Breast epithelium (tissue), 4 donors: Measurements from ENCODE around the gene SDS. TPM values are rescaled to one million over a fixed set of nuclear protein-coding genes. Genes with fewer than 3 reads are reported as not detected.

Source experiments
- DNase-seq, 2 donors: peaks; one replicate each; pipeline ENCODE4 v3.0.0-alpha.2; 2019; ENCODE audit warnings: low spot score in 2 of 2
- H3K27ac ChIP-seq, 2 donors: fragments of 200-600 bp; sonication (generic) in 1 of 2; one replicate each; pipeline ENCODE4 v1.5.1; 2016 to 2019; ENCODE audit warnings: mild to moderate bottlenecking in 1 of 2
- H3K27me3 ChIP-seq, 2 donors: fragments of 200-600 bp; sonication (generic) in 1 of 2; one replicate each; pipeline versions ENCODE4 v1.5.1 to v1.6.0; 2017 to 2019; ENCODE audit warnings: control low read depth in 1 of 2, mild to moderate bottlenecking in 1 of 2
- H3K36me3 ChIP-seq: fragments of 200-600 bp; one replicate; pipeline ENCODE4 v1.5.1; 2019
- H3K4me1 ChIP-seq, 2 donors: fragments of 200-600 bp; sonication (generic); one replicate each; pipeline ENCODE4 v1.5.1; 2016 to 2019; ENCODE audit warnings: control low read depth in 1 of 2
- H3K4me3 ChIP-seq, 3 donors: fragments of 200-600 bp; sonication (generic); 1 replicate in 2 of 3; 2 replicates in 1 of 3; pipeline ENCODE4 v1.5.1; 2016 to 2019; ENCODE audit warnings: mild to moderate bottlenecking in 3 of 3, moderate library complexity in 2 of 3
- H3K9me3 ChIP-seq, 2 donors: fragments of 200-600 bp; sonication (generic) in 1 of 2; one replicate each; pipeline ENCODE4 v1.5.1; 2016 to 2019; ENCODE audit warnings: control low read depth in 1 of 2
- CTCF ChIP-seq, 3 donors: fragments of 450-650 bp; IDR thresholded peaks; one replicate each; pipeline ENCODE4 v1.5.1; 2016 to 2017; ENCODE audit warnings: antibody characterized with exemption in 3 of 3, mild to moderate bottlenecking in 3 of 3, moderate library complexity in 3 of 3
- POLR2A ChIP-seq: fragments of 450-650 bp; IDR thresholded peaks from one replicate; pipeline ENCODE4 v1.6.1; 2016; ENCODE audit warnings: antibody characterized with exemption, mild to moderate bottlenecking, moderate library complexity
- POLR2AphosphoS5 ChIP-seq, 3 donors: sonication (generic); formaldehyde crosslinking; IDR thresholded peaks; one replicate each; pipeline ENCODE4 v1.6.1; 2017; ENCODE audit warnings: antibody characterized with exemption in 3 of 3
- intact Hi-C: fragments of 100-400 bp; cut with DNase I; formaldehyde crosslinking; loops from one replicate; pipeline ENCODE4 v1.15.1; 2023; ENCODE audit warnings: low total_unique reads
- total RNA-seq, 3 donors: library from RNA; depleted of rRNA; stranded (reverse); fragments of >200 nt; gene quantifications; one replicate each; pipeline ENCODE4 v1.1.0, GENCODE V29; 2016

SDS gene
- total RNA-seq, 3 donors from 2014 or later: 0.66 to 12.0 (median 0.80) TPM

- no peak for TF ChIP-seq POLR2AphosphoS5 (IDR thresholded peaks at IDR 0.05)
- no peak for TF ChIP-seq CTCF (IDR thresholded peaks at IDR 0.05)
- no peak for TF ChIP-seq POLR2A
- Histone ChIP-seq H3K4me3 (no peak overlapping the region), H3K27me3 (no peaks in the 10 kb centered on the region), H3K4me1 (no peaks in the 10 kb centered on the region), H3K27ac (no peak overlapping the region), H3K36me3 (peaks cover 13% of the 10 kb centered on the region), H3K9me3 (no peaks in the 10 kb centered on the region)
- intact Hi-C loops: no loop called here
- no peak for DNase-seq
Measured at GRCh38 chr12:113374823-113375428, 28.8 kb downstream of the SDS start.

- H3K4me3 ChIP-seq: no peak overlapping the region
- H3K4me1 ChIP-seq: no peaks in the 10 kb centered on the region
- H3K27ac ChIP-seq: no peak overlapping the region
- H3K36me3 ChIP-seq: peaks cover 13% of the 10 kb centered on the region
- no peak for TF ChIP-seq CTCF (IDR thresholded peaks at IDR 0.05)
- TF ChIP-seq POLR2A: no peak
- no peak for TF ChIP-seq POLR2AphosphoS5 (IDR thresholded peaks at IDR 0.05)
- H3K9me3 ChIP-seq: no peaks in the 10 kb centered on the region
- intact Hi-C loops: no loop called here
- H3K27me3 ChIP-seq: no peaks in the 10 kb centered on the region
- no peak for DNase-seq
Measured at GRCh38 chr12:113373969-113374368, 29.7 kb downstream of the SDS start.

- H3K4me1 ChIP-seq: no peaks in the 10 kb centered on the region
- H3K9me3 ChIP-seq: no peaks in the 10 kb centered on the region
- H3K36me3 ChIP-seq: peaks cover 13% of the 10 kb centered on the region
- H3K27ac ChIP-seq: no peak overlapping the region
- TF ChIP-seq POLR2AphosphoS5 (IDR thresholded peaks at IDR 0.05): no peak
- TF ChIP-seq CTCF (IDR thresholded peaks at IDR 0.05): no peak
- no peak for TF ChIP-seq POLR2A
- DNase-seq: no peak
- H3K27me3 ChIP-seq: no peaks in the 10 kb centered on the region
- intact Hi-C loops: no loop called here
- no peak overlapping the region for H3K4me3 ChIP-seq
Measured at GRCh38 chr12:113373440-113373839, 30.2 kb downstream of the SDS start.

- Histone ChIP-seq H3K27me3 (no peaks in the 10 kb centered on the region), H3K36me3 (peaks cover 13% of the 10 kb centered on the region), H3K4me3 (no peak overlapping the region), H3K9me3 (no peaks in the 10 kb centered on the region), H3K4me1 (no peaks in the 10 kb centered on the region), H3K27ac (no peak overlapping the region)
- intact Hi-C loops: no loop called here
- no peak for TF ChIP-seq CTCF (IDR thresholded peaks at IDR 0.05)
- no peak for TF ChIP-seq POLR2AphosphoS5 (IDR thresholded peaks at IDR 0.05)
- no peak for TF ChIP-seq POLR2A
- DNase-seq: no peak
Measured at GRCh38 chr12:113372371-113372770, 31.3 kb downstream of the SDS start.

GRCh38 chr12:113371808-113372207, 31.9 kb downstream of the SDS start:
- TF ChIP-seq POLR2AphosphoS5 (IDR thresholded peaks at IDR 0.05) (no peak), CTCF (IDR thresholded peaks at IDR 0.05) (no peak), POLR2A (no peak)
- peaks cover 13% of the 10 kb centered on the region for H3K36me3 ChIP-seq
- H3K4me1 ChIP-seq: no peaks in the 10 kb centered on the region
- H3K27me3 ChIP-seq: no peaks in the 10 kb centered on the region
- H3K9me3 ChIP-seq: no peaks in the 10 kb centered on the region
- DNase-seq: no peak
- intact Hi-C loops: no loop called here
- H3K4me3 ChIP-seq: no peak overlapping the region
- H3K27ac ChIP-seq: no peak overlapping the region
